Calu3 (cell line): ENCODE measurements around the gene PACS2. TPM values are rescaled to one million over a fixed set of nuclear protein-coding genes. Genes with fewer than 3 reads are reported as not detected.

Source experiments
- BruUV-seq: library from RNA; stranded (reverse); fragments of 400-500 nt; replicated peaks from 2 replicates; lab custom pipeline; 2021; lab: Mats Ljungman, UMichigan
- CTCF ChIA-PET: fragments of 300-600 bp; sonication (Branson Sonifier 250); formaldehyde crosslinking; loops from one replicate; lab custom pipeline; 2022; ENCODE audit warnings: antibody characterized with exemption; lab: Charles Lee
- DNase-seq: peaks from one replicate; pipeline ENCODE4 v3.0.0; 2022
- H3K27ac Mint-ChIP-seq: one replicate; pipeline ENCODE4 v1.8.0; 2022; ENCODE audit warnings: mixed read lengths; ENCODE audit not compliant: unreplicated experiment
- H3K27me3 Mint-ChIP-seq: one replicate; pipeline ENCODE4 v1.8.0; 2022; ENCODE audit warnings: mixed read lengths; ENCODE audit not compliant: unreplicated experiment
- H3K36me3 Mint-ChIP-seq: one replicate; pipeline ENCODE4 v1.8.0; 2022; ENCODE audit warnings: mild to moderate bottlenecking, moderate library complexity, mixed read lengths; ENCODE audit not compliant: insufficient read depth, unreplicated experiment
- H3K4me1 Mint-ChIP-seq: one replicate; pipeline ENCODE4 v1.8.0; 2022; ENCODE audit warnings: mild to moderate bottlenecking, low read depth, mixed read lengths; ENCODE audit not compliant: unreplicated experiment
- H3K4me3 Mint-ChIP-seq: one replicate; pipeline ENCODE4 v1.8.0; 2022; ENCODE audit warnings: mild to moderate bottlenecking, low read depth, moderate library complexity, mixed read lengths; ENCODE audit not compliant: unreplicated experiment
- H3K9me3 Mint-ChIP-seq: one replicate; pipeline ENCODE4 v1.8.0; 2022; ENCODE audit warnings: low read depth, mixed read lengths; ENCODE audit not compliant: unreplicated experiment
- CTCF ChIP-seq: fragments of 200-600 bp; IDR thresholded peaks from one replicate; pipeline ENCODE4 v1.8.0; 2022; ENCODE audit warnings: antibody characterized with exemption; ENCODE audit not compliant: unreplicated experiment
- intact Hi-C: fragments of 100-400 bp; cut with micrococcal nuclease; formaldehyde crosslinking; loops from one replicate; pipeline ENCODE4 v1.10.0; 2022; ENCODE audit not compliant: unreplicated experiment
- total RNA-seq: library from RNA; stranded (reverse); gene quantifications from 2 replicates; pipeline ENCODE4 v1.2.3, GENCODE V29; 2022

Gene PACS2
- total RNA-seq, 1 experiment from 2014 or later = 77.3 TPM

- Mint-ChIP-seq H3K4me3 (no peak overlapping the region), H3K27ac (no peak overlapping the region), H3K36me3 (peaks cover 12% of the 10 kb centered on the region), H3K9me3 (no peaks in the 10 kb centered on the region), H3K4me1 (no peaks in the 10 kb centered on the region), H3K27me3 (no peaks in the 10 kb centered on the region)
- intact Hi-C loops = loop anchor here (2.0 kb wide), 1 partner anchor 121 kb away; the partner anchor contains the start of gene TEDC1
- no TSS peak for BruUV-seq
- DNase-seq = no peak
- CTCF ChIA-PET = interaction anchor here (2.2 kb wide), 1 partner anchor 120 kb away, joined by 24 read pairs; no protein-coding TSS in a partner anchor
- TF ChIP-seq CTCF = no peak
Observed at GRCh38 chr14:105369653-105370040, 55.1 kb downstream of the PACS2 start.

- Mint-ChIP-seq H3K9me3 (no peaks in the 10 kb centered on the region), H3K27ac (no peak overlapping the region), H3K4me1 (no peaks in the 10 kb centered on the region), H3K27me3 (no peaks in the 10 kb centered on the region), H3K4me3 (no peak overlapping the region), H3K36me3 (peaks cover 17% of the 10 kb centered on the region)
- intact Hi-C loops = no loop called here
- no peak for DNase-seq
- CTCF ChIA-PET = interaction anchor here (1.3 kb wide), 1 partner anchor 56 kb away, joined by 3 read pairs; no protein-coding TSS in a partner anchor
- TF ChIP-seq CTCF = no peak
- BruUV-seq = no TSS peak
Observed at GRCh38 chr14:105374389-105374788, 59.8 kb downstream of the PACS2 start.

GRCh38 chr14:105375635-105376057 is 61.1 kb downstream of the PACS2 start:
- intact Hi-C loops = no loop called here
- BruUV-seq = no TSS peak
- Mint-ChIP-seq H3K9me3 (no peaks in the 10 kb centered on the region), H3K36me3 (peaks cover 12% of the 10 kb centered on the region), H3K4me3 (no peak overlapping the region), H3K4me1 (no peaks in the 10 kb centered on the region), H3K27me3 (no peaks in the 10 kb centered on the region), H3K27ac (no peak overlapping the region)
- TF ChIP-seq CTCF = no peak
- CTCF ChIA-PET = no interaction called here
- no peak for DNase-seq

GRCh38 chr14:105376521-105377440 is 62.2 kb downstream of the PACS2 start:
- no peak overlapping the region for H3K27ac Mint-ChIP-seq
- CTCF ChIA-PET = interaction anchor here (0.6 kb wide), 1 partner anchor 81 kb away, joined by 4 read pairs; no protein-coding TSS in a partner anchor

More at GRCh38 chr14:105376521-105377440, 62.2 kb downstream of the PACS2 start:
- BruUV-seq = no TSS peak
- Mint-ChIP-seq H3K4me1 (no peaks in the 10 kb centered on the region), H3K9me3 (no peaks in the 10 kb centered on the region), H3K36me3 (peaks cover 11% of the 10 kb centered on the region), H3K27me3 (no peaks in the 10 kb centered on the region), H3K4me3 (no peak overlapping the region)
- intact Hi-C loops = no loop called here
- no peak for TF ChIP-seq CTCF
- DNase-seq = no peak
